ENCODE data around the gene ADAMTS17.

Gene ADAMTS17

GRCh38 chr15:100247228-100248225 is 94.2 kb downstream of the ADAMTS17 start:
- no peak for DNase-seq

GRCh38 chr15:100245855-100246254 is 95.9 kb downstream of the ADAMTS17 start:
- DNase-seq = no peak

- DNase-seq = no peak
Measured at GRCh38 chr15:100245487-100245820, 96.3 kb downstream of the ADAMTS17 start.

GRCh38 chr15:100244796-100245486 is 96.8 kb downstream of the ADAMTS17 start:
- DNase-seq = no peak

GRCh38 chr15:100242989-100243388 is 98.8 kb downstream of the ADAMTS17 start:
- DNase-seq = no peak

- no peak for DNase-seq
Measured at GRCh38 chr15:100241572-100242482, 99.9 kb downstream of the ADAMTS17 start.

GRCh38 chr15:100236981-100237720 is 104.6 kb downstream of the ADAMTS17 start:
- no peak for DNase-seq

GRCh38 chr15:100235030-100235617 is 106.7 kb downstream of the ADAMTS17 start:
- no peak for DNase-seq

- DNase-seq = no peak
Measured at GRCh38 chr15:100234158-100235029, 107.4 kb downstream of the ADAMTS17 start.

- DNase-seq = no peak
Measured at GRCh38 chr15:100230784-100231183, 111.0 kb downstream of the ADAMTS17 start.

GRCh38 chr15:100229181-100230163 is 112.3 kb downstream of the ADAMTS17 start:
- no peak for DNase-seq

GRCh38 chr15:100227781-100228180 is 114.0 kb downstream of the ADAMTS17 start:
- DNase-seq = no peak

- DNase-seq = no peak
Measured at GRCh38 chr15:100226107-100226506, 115.7 kb downstream of the ADAMTS17 start.

- DNase-seq = no peak
Measured at GRCh38 chr15:100224206-100225185, 117.3 kb downstream of the ADAMTS17 start.

GRCh38 chr15:100222349-100222715 is 119.4 kb downstream of the ADAMTS17 start:
- DNase-seq = no peak

GRCh38 chr15:100221471-100222348 is 120.1 kb downstream of the ADAMTS17 start:
- no peak for DNase-seq

Data from activated CD4-positive, alpha-beta T cell treated with anti-CD3 and anti-CD28 coated beads, Interleukin-2, amount 50 U/mL, for 4 hours (primary cell).